ENCODE results near the gene GLOD4. TPM values are rescaled to one million over a fixed set of nuclear protein-coding genes. Genes with fewer than 3 reads are reported as not detected.

GLOD4 gene
- total and polyA plus RNA-seq, 2 of the 4 experiments (the other 2 are of a cell fraction), result 26.3 to 36.7 TPM

DNA sequence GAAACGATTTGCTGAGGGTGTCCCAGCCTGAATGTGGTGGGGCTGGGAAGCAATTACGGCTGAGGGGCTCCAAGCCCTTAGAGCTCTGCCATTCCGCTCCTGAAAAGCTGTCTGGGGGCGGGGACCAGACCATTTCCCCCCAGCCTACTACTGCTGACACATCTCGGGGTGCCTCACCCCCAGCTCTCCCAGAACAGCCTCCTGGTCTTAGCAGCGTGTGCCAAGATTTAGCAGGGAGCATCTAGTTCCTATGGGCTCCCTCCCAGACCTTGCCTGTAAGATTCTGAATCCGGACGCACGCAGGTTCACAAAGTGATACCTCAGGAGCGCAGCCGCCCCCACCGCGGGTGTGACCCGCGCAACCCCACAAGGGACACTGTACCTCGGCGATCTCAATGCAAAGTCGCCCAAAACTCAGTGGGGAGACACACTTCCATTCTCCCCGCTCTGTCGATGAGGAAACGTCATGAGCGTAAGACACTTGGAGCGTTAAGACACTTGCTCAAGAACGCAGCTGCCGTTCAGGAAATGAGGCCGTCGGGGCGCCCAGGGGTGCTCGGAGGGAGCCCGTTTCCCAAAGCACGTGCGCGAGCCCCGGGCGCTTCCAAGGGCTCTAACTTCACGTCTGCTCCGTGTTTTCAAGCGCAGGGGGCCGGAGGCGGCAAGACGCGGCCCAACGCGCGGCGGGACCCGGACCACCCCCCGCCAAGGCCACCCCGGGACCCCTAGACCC is 30.6 kb downstream of the GLOD4 start:
- TF ChIP-seq MXI1 (IDR thresholded peaks at IDR 0.05; ENCODE audit: borderline replicate concordance, low read depth, low read length) (peak; percentile 59; the same call in 1 of the 2 replicates), RCOR1 (IDR thresholded peaks at IDR 0.05; ENCODE audit: insufficient replicate concordance, low read length) (no peak), BHLHE40 (IDR thresholded peaks at IDR 0.05; ENCODE audit: low read depth, low read length) (peak; percentile 69), RAD21 (IDR thresholded peaks at IDR 0.05; ENCODE audit: low read length) (no peak)
- H3K9me1 ChIP-seq (ENCODE audit: insufficient read depth, low read length), result peaks cover 17% of the 10 kb centered on the region
- H3K4me2 ChIP-seq (ENCODE audit: low read depth, low read length), result peak overlapping the region; percentile 98
- H2BK20ac ChIP-seq (ENCODE audit: low read depth, low read length), result no peak overlapping the region
- H4K20me1 ChIP-seq (ENCODE audit: insufficient read depth, low read length), result peaks cover 10% of the 10 kb centered on the region
- H3K14ac ChIP-seq (replicated peaks; ENCODE audit: low read depth, low read length), result peak overlapping the region; percentile 67
- H2AK5ac ChIP-seq (ENCODE audit: low read depth, low read length), result peak overlapping the region; percentile 59
- 0% methylated on average over 37 of the region's 49 CpGs; no CpG with 5 or more reads in 1 of the 2 experiments for WGBS, 2 experiments (ENCODE audit: extremely low coverage in 2 of 2, insufficient read length in 1 of 2)
- peaks cover 10% of the 10 kb centered on the region for H3K4me1 ChIP-seq (ENCODE audit: control insufficient read depth, insufficient read depth, low read length)
- ChIA-PET POLR2A (ENCODE audit: unreplicated experiment) (no interaction called here), CTCF (no interaction called here)
- H4K5ac ChIP-seq (ENCODE audit: low read depth, low read length), result peak overlapping the region; percentile 50; the same call in 1 of the 2 replicates
- H4K8ac ChIP-seq (ENCODE audit: low read depth in 2 of 2, low read length in 2 of 2), result peak overlapping the region; percentile 33 to 78; a peak in 3 of 4 replicates
- H3K79me1 ChIP-seq (ENCODE audit: low read depth in 1 of 2, low read length in 2 of 2), result peaks cover 23 to 50% of the 10 kb centered on the region in 2 experiments
- peak overlapping the region; percentile 13; the same call in 1 of the 2 replicates for H2BK120ac ChIP-seq (ENCODE audit: low read depth, low read length)
- H3K18ac ChIP-seq (ENCODE audit: low read depth, low read length), result peak overlapping the region; percentile 32; the same call in 1 of the 2 replicates
- peak overlapping the region; percentile 77 for H3K23ac ChIP-seq (ENCODE audit: low read depth, low read length)
- H3K27me3 ChIP-seq (ENCODE audit: control insufficient read depth, insufficient read depth, low read length), result no peaks in the 10 kb centered on the region
- H3K9me3 ChIP-seq (ENCODE audit: control insufficient read depth, insufficient read depth, low read length), result no peaks in the 10 kb centered on the region
- ATAC-seq (ENCODE audit: low read depth) (peak; percentile 49), DNase-seq (peak; percentile 45)
- H2AFZ ChIP-seq (replicated peaks; ENCODE audit: low read length, poor library complexity), result peak overlapping the region; percentile 99
- intact Hi-C loops (cut with micrococcal nuclease), result no loop called here
- in situ Hi-C loops (cut with MboI; ENCODE audit: low sequenced_read_pairs), result no loop called here
- BruUV-seq (replicated peaks), result no TSS peak
- no peak overlapping the region for H2BK15ac ChIP-seq (ENCODE audit: low read depth, low read length)
- H3K36me3 ChIP-seq (ENCODE audit: control insufficient read depth, insufficient read depth, low read length), result peaks cover 18% of the 10 kb centered on the region
- peak overlapping the region; percentile 56; the same call in 1 of the 2 replicates for H3K27ac ChIP-seq (ENCODE audit: insufficient read depth, low read length)
- peak overlapping the region; percentile 98 for H2AK9ac ChIP-seq (replicated peaks; ENCODE audit: low read depth, low read length, poor library complexity)
- H2BK5ac ChIP-seq (ENCODE audit: low read depth, low read length, poor library complexity, severe bottlenecking), result peak overlapping the region; percentile 57
- H3K4ac ChIP-seq (ENCODE audit: low read depth, low read length), result peak overlapping the region; percentile 60
- dilution Hi-C loops (cut with HindIII; ENCODE audit: low sequenced_read_pairs, unreplicated experiment), result no loop called here
- peak overlapping the region; percentile 88 for H3K4me3 ChIP-seq (ENCODE audit: insufficient read depth, low read depth, low read length)
- peak overlapping the region; percentile 84 for H3K9ac ChIP-seq (ENCODE audit: low read depth, low read length)
- H4K91ac ChIP-seq (ENCODE audit: insufficient read depth, low read depth, low read length), result peak overlapping the region; percentile 53; the same call in 1 of the 2 replicates
- H3K56ac ChIP-seq (ENCODE audit: extremely low read depth, insufficient read depth, low read length), result no peak overlapping the region; the same call in 1 of the 2 replicates

Measured in IMR-90 (cell line).